Ascending aorta (tissue), 2 donors: ENCODE measurements around the gene METTL25B. TPM values are rescaled to one million over a fixed set of nuclear protein-coding genes. Genes with fewer than 3 reads are reported as not detected.
A peak's percentile ranks its signal among the peaks of the same experiment; 100 is the strongest.

Source experiments
- DNase-seq, 2 donors: peaks; one replicate each; pipeline ENCODE4 v3.0.0-alpha.2; 2019; ENCODE audit warnings: low spot score in 2 of 2
- H3K27ac ChIP-seq, 2 donors: fragments of 200-600 bp; sonication (generic); one replicate each; pipeline ENCODE4 v1.5.1; 2016 to 2017; ENCODE audit warnings: mild to moderate bottlenecking in 1 of 2
- H3K27me3 ChIP-seq: fragments of 200-600 bp; sonication (generic); one replicate; pipeline ENCODE4 v1.5.1; 2017
- H3K36me3 ChIP-seq, 2 donors: fragments of 200-600 bp; sonication (generic); one replicate each; pipeline ENCODE4 v1.5.1; 2016
- H3K4me1 ChIP-seq, 2 donors: fragments of 200-600 bp; sonication (generic); one replicate each; pipeline ENCODE4 v1.5.1; 2016 to 2017; ENCODE audit warnings: mild to moderate bottlenecking in 1 of 2
- H3K4me3 ChIP-seq, 2 donors: fragments of 200-600 bp; sonication (generic); one replicate each; pipeline ENCODE4 v1.5.1; 2016 to 2017; ENCODE audit warnings: mild to moderate bottlenecking in 1 of 2
- H3K9me3 ChIP-seq, 2 donors: fragments of 200-600 bp; sonication (generic); one replicate each; pipeline ENCODE4 v1.5.1; 2016
- CTCF ChIP-seq, 3 experiments: fragments of 200-600 bp in 2 of 3; fragments of 450-650 bp in 1 of 3; sonication (generic) in 2 of 3; IDR thresholded peaks; one replicate each; pipeline ENCODE4 v1.5.1; 2016 to 2019; ENCODE audit warnings: antibody characterized with exemption in 3 of 3, mild to moderate bottlenecking in 1 of 3, moderate library complexity in 1 of 3
- intact Hi-C: fragments of 100-400 bp; cut with DNase I; formaldehyde crosslinking; loops from one replicate; pipeline ENCODE4 v1.15.1; 2023
- total RNA-seq: library from RNA; depleted of rRNA; stranded (reverse); fragments of >200 nt; gene quantifications from one replicate; pipeline ENCODE4 v1.1.0, GENCODE V29; 2016

Gene METTL25B
- total RNA-seq, 1 donor from 2014 or later: 9.9 TPM

GRCh38 chr1:156703741-156704140 is 24.5 kb upstream of the METTL25B start:
- no peak for TF ChIP-seq CTCF (IDR thresholded peaks at IDR 0.05)
- intact Hi-C loops: no loop called here
- Histone ChIP-seq H3K4me1 (peaks cover 10 to 27% of the 10 kb centered on the region in 2 donors), H3K4me3 (no peak overlapping the region), H3K27me3 (no peaks in the 10 kb centered on the region), H3K36me3 (no peaks in the 10 kb centered on the region), H3K27ac (no peak overlapping the region), H3K9me3 (no peaks in the 10 kb centered on the region)
- no peak for DNase-seq

GRCh38 chr1:156704166-156704711 is 24.0 kb upstream of the METTL25B start:
- Histone ChIP-seq H3K4me3 (peak overlapping the region in 1 of 2 donors; percentile 69), H3K27ac (no peak overlapping the region), H3K36me3 (no peaks in the 10 kb centered on the region), H3K9me3 (no peaks in the 10 kb centered on the region), H3K4me1 (peaks cover 10 to 27% of the 10 kb centered on the region in 2 donors), H3K27me3 (no peaks in the 10 kb centered on the region)
- intact Hi-C loops: no loop called here
- TF ChIP-seq CTCF (IDR thresholded peaks at IDR 0.05): no peak
- DNase-seq: no peak

GRCh38 chr1:156704930-156705320 is 23.3 kb upstream of the METTL25B start:
- H3K4me1 ChIP-seq: peaks cover 10 to 33% of the 10 kb centered on the region in 2 donors
- intact Hi-C loops: loop anchor here (1.0 to 5.0 kb wide), 3 partner anchors 23 to 62 kb away; partner anchors contain the start of genes ISG20L2, METTL25B and PRCC

GRCh38 chr1:156705321-156705917 is 22.9 kb upstream of the METTL25B start, which contains the start of gene CRABP2:
Gene CRABP2 (minus strand): TSS chr1:156705583. CDS start chr1:156705446, 137 bp downstream.
- intact Hi-C loops: loop anchor here (1.0 to 5.0 kb wide), 3 partner anchors 23 to 62 kb away; partner anchors contain the start of genes ISG20L2, METTL25B and PRCC

More at GRCh38 chr1:156704930-156705320, 23.3 kb upstream of the METTL25B start:
- DNase-seq: peak; percentile 49 to 89
- Histone ChIP-seq H3K4me3 (peak overlapping the region; percentile 58 to 69), H3K9me3 (no peaks in the 10 kb centered on the region), H3K36me3 (no peaks in the 10 kb centered on the region), H3K27me3 (no peaks in the 10 kb centered on the region), H3K27ac (peak overlapping the region in 1 of 2 donors; percentile 69)
- no peak for TF ChIP-seq CTCF (IDR thresholded peaks at IDR 0.05)

More at GRCh38 chr1:156705321-156705917, 22.9 kb upstream of the METTL25B start, which contains the start of gene CRABP2:
- peak within 1 kb of the TSS; percentile 69 to 76 for H3K27ac ChIP-seq
- H3K36me3 ChIP-seq: no peaks in the 10 kb centered on the region
- DNase-seq: no peak
- peak within 1 kb of the TSS; percentile 58 to 69 for H3K4me3 ChIP-seq
- H3K9me3 ChIP-seq: no peaks in the 10 kb centered on the region
- peaks cover 10 to 38% of the 10 kb centered on the region in 2 donors for H3K4me1 ChIP-seq
- no peak for TF ChIP-seq CTCF (IDR thresholded peaks at IDR 0.05)
- H3K27me3 ChIP-seq: no peaks in the 10 kb centered on the region
